ENCODE data around the gene CFAP77.

Gene CFAP77

DNA sequence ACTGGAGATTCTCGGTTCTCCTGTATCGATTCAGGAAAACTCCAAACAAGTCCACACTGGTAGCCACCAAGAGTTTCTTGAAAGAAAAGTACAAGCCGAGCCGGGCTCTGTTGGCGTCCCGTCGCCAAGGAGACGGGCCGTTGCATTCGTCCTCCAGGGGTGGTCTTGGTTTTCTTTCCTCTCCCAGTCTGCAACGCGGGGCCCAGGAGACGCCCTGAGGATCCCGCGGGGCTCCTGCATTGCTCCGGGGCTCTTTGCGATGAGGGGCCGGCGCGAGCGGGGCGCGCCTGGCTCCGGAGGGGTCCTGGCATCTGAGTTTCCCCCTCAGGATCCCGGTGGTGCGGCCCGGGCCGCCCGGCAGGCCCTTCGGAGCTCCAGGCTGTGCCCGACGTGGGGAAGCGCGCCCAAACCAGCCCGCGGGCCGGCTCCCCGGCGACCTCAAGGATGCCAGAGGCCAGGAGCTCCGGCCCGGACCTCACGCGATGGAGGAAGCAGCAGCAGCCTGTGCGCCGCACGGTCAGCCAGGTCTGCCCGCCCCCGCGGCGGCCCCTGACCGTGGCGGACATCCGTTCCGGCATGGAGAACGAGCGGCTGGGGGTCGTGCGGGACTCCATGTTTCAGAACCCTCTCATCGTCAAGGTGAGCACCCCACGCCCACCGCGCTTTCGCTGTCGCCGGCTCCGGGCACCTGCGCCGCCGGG is at the start of gene CFAP77:
TSS of gene CFAP77 (plus strand) at position 384 of the 701 bp plus-strand sequence. CDS start at position 445, 61 bp downstream.
- TF ChIP-seq, protein P1, sequence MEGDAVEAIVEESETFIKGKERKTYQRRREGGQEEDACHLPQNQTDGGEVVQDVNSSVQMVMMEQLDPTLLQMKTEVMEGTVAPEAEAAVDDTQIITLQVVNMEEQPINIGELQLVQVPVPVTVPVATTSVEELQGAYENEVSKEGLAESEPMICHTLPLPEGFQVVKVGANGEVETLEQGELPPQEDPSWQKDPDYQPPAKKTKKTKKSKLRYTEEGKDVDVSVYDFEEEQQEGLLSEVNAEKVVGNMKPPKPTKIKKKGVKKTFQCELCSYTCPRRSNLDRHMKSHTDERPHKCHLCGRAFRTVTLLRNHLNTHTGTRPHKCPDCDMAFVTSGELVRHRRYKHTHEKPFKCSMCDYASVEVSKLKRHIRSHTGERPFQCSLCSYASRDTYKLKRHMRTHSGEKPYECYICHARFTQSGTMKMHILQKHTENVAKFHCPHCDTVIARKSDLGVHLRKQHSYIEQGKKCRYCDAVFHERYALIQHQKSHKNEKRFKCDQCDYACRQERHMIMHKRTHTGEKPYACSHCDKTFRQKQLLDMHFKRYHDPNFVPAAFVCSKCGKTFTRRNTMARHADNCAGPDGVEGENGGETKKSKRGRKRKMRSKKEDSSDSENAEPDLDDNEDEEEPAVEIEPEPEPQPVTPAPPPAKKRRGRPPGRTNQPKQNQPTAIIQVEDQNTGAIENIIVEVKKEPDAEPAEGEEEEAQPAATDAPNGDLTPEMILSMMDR (IDR thresholded peaks at IDR 0.05; ENCODE audit: low read depth, low read length): no peak
- H3K4me3 ChIP-seq (ENCODE audit: low read depth, low read length): peak within 1 kb of the TSS; percentile 39
- in situ Hi-C loops (cut with HindIII; ENCODE audit: low sequenced_read_pairs): no loop called here
- DNase-seq (ENCODE audit: low read depth, low spot score): peak; percentile 61

DNA sequence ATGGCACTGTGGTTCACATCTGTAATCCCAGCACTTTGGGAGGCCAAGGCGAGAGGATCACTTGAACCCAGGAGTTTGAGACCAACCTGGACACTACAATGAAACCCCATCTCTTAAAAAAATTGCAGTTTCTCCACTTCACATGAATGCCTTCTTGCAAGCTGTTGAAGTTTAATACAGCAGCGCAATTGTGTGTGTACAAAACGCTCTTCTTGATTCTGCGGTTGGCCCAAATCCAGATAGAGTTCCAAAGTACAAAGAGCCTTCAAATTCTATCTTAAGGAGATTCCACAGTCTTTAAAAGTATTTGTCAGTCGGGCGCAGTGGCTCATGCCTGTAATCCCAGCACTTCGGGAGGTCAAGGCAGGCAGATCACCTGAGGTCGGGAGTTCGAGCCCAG is 45.9 kb upstream of the CFAP77 start:
- DNase-seq (ENCODE audit: low read depth, low spot score): no peak
- in situ Hi-C loops (cut with HindIII; ENCODE audit: low sequenced_read_pairs): no loop called here
- TF ChIP-seq, protein P1 (IDR thresholded peaks at IDR 0.05; ENCODE audit: low read depth, low read length): no peak
- H3K4me3 ChIP-seq (ENCODE audit: low read depth, low read length): no peak overlapping the region

GRCh38 chr9:132365986-132366385 is 44.0 kb upstream of the CFAP77 start:
- in situ Hi-C loops (cut with HindIII; ENCODE audit: low sequenced_read_pairs): no loop called here
- TF ChIP-seq, protein P1 (IDR thresholded peaks at IDR 0.05; ENCODE audit: low read depth, low read length): no peak

DNA sequence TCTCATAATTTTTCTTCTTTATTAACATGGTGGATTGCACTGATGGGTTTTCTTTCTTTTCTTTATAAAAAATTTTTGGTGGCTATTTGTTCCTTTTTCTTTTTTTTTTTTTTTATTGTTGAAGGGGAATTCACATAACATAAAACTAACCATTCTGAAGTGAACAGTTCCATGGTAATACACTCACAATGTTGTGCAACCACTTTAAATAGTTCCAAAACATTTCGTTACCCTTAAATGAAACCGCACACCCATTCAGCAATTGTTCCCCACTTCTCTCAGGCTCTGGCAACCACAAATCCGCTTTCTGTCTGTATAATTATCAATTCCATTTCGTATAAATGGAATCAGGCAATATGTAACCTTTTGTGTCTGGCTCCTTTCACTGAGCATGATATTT is 43.5 kb upstream of the CFAP77 start:
- in situ Hi-C loops (cut with HindIII; ENCODE audit: low sequenced_read_pairs): no loop called here
- no peak overlapping the region for H3K4me3 ChIP-seq (ENCODE audit: low read depth, low read length)
- TF ChIP-seq, protein P1 (IDR thresholded peaks at IDR 0.05; ENCODE audit: low read depth, low read length): no peak
- DNase-seq (ENCODE audit: low read depth, low spot score): no peak

More at GRCh38 chr9:132365986-132366385, 44.0 kb upstream of the CFAP77 start:
- H3K4me3 ChIP-seq (ENCODE audit: low read depth, low read length): no peak overlapping the region
- no peak for DNase-seq (ENCODE audit: low read depth, low spot score)

- in situ Hi-C loops (cut with HindIII; ENCODE audit: low sequenced_read_pairs): no loop called here
- TF ChIP-seq, protein P1 (IDR thresholded peaks at IDR 0.05; ENCODE audit: low read depth, low read length): no peak
- no peak overlapping the region for H3K4me3 ChIP-seq (ENCODE audit: low read depth, low read length)
- no peak for DNase-seq (ENCODE audit: low read depth, low spot score)
Measured at GRCh38 chr9:132367613-132368313, 42.2 kb upstream of the CFAP77 start.

DNA sequence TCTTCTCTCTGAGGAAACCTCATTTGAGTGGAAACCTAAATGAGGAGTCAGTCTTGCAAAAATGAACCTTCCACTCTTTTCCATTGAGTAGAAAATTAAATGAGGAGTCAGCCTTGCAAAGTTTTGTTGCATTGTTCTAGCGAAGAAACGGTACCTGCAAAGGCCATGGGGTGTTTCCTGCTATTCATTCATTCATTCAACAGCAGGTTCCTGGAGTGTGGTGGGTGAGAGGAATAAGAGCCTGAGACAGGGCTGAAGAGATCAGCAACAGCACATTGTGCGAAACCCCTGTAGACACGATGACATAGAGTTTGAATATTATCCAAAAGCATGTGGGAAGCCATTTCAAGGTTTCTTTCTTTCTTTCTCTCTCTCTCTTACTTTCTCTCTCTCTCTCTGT is 40.6 kb upstream of the CFAP77 start:
- in situ Hi-C loops (cut with HindIII; ENCODE audit: low sequenced_read_pairs): no loop called here
- H3K4me3 ChIP-seq (ENCODE audit: low read depth, low read length): no peak overlapping the region
- TF ChIP-seq, protein P1 (IDR thresholded peaks at IDR 0.05; ENCODE audit: low read depth, low read length): no peak
- DNase-seq (ENCODE audit: low read depth, low spot score): no peak
